SU-DHL-6 (cell line): ENCODE results near the gene KCTD1.
A peak's percentile ranks its signal among the peaks of the same experiment; 100 is the strongest.

Experiments
- EZH2phosphoT487 ChIP-seq: fragments of 200-600 bp; sonication (generic), shearing (Covaris generic); conservative IDR thresholded peaks from 2 replicates; pipeline ENCODE4 v1.6.1; 2018; ENCODE audit warnings: mild to moderate bottlenecking, antibody characterized with exemption, low read length, moderate library complexity, mixed read lengths
- TF ChIP-seq, protein P1 (sequence below): fragments of 200-600 bp; sonication (generic); IDR thresholded peaks from one replicate; pipeline ENCODE4 v1.5.1; 2017; ENCODE audit warnings: antibody characterized with exemption, mild to moderate bottlenecking, low read length, moderate library complexity; ENCODE audit not compliant: insufficient read depth, poor library complexity, severe bottlenecking

- TF ChIP-seq, protein P1, sequence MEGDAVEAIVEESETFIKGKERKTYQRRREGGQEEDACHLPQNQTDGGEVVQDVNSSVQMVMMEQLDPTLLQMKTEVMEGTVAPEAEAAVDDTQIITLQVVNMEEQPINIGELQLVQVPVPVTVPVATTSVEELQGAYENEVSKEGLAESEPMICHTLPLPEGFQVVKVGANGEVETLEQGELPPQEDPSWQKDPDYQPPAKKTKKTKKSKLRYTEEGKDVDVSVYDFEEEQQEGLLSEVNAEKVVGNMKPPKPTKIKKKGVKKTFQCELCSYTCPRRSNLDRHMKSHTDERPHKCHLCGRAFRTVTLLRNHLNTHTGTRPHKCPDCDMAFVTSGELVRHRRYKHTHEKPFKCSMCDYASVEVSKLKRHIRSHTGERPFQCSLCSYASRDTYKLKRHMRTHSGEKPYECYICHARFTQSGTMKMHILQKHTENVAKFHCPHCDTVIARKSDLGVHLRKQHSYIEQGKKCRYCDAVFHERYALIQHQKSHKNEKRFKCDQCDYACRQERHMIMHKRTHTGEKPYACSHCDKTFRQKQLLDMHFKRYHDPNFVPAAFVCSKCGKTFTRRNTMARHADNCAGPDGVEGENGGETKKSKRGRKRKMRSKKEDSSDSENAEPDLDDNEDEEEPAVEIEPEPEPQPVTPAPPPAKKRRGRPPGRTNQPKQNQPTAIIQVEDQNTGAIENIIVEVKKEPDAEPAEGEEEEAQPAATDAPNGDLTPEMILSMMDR = peak; percentile 10
- TF ChIP-seq EZH2phosphoT487 = no peak
Measured at GRCh38 chr18:26547646-26548414, 523 bp downstream of the KCTD1 start.
